Fibroblast of mammary gland (primary cell): Measurements from ENCODE around the gene ALKBH3.

ENCODE experiments used
- DNase-seq: peaks from one replicate; pipeline ENCODE4 v3.0.0-alpha.2; 2010; ENCODE audit warnings: low read depth
- H3K4me3 ChIP-seq: 2 replicates; pipeline ENCODE4 v1.5.1; 2011; ENCODE audit warnings: low read depth, mild to moderate bottlenecking, low read length, moderate library complexity; ENCODE audit not compliant: control insufficient read depth
- TF ChIP-seq, protein P1 (sequence below): conservative IDR thresholded peaks from 2 replicates; pipeline ENCODE4 v1.5.1; 2011; ENCODE audit warnings: low read depth, low read length, inconsistent platforms; ENCODE audit not compliant: control insufficient read depth, insufficient read depth

Gene ALKBH3

DNA sequence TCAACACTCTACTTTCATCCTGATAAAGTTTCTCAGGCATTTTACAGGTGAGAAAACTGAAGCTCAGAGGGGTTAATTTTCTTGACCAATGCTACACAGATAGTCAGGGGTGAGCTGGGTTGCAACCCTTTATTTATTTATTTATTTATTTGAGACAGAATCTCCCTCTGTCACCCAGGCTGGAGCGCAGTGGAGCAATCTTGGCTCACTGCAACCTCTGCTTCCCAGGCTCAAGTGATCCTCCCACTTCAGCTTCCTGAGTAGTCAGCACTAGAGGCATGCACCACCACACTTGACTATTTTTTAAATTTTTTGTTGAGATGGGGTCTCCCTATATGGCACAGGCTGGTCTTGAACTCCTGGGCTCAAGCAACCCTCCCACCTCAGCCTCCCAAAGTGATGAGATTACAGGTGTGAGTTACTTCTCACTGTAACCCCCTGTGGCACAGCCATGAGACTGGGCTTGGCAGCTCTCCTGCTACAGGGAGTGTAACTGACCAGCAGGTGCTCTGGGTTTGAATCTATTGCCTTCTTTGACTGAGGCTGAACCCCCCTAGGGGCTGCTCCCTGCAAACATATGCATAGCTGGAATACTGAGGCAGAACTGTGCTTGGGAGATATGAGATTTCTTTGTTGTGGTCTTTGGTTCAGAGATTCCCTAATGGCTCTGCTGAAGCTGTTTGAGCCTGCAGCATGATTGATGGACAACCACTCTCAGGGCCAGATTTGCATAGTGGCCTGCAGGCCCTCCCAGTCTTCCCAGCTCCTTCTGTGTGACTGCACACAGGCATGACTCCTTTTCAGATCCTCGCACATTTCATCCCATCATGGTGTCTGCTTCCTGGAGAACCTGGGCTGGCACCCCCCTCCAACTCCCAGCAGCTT is 68.0 kb downstream of the ALKBH3 start:
- TF ChIP-seq, protein P1, sequence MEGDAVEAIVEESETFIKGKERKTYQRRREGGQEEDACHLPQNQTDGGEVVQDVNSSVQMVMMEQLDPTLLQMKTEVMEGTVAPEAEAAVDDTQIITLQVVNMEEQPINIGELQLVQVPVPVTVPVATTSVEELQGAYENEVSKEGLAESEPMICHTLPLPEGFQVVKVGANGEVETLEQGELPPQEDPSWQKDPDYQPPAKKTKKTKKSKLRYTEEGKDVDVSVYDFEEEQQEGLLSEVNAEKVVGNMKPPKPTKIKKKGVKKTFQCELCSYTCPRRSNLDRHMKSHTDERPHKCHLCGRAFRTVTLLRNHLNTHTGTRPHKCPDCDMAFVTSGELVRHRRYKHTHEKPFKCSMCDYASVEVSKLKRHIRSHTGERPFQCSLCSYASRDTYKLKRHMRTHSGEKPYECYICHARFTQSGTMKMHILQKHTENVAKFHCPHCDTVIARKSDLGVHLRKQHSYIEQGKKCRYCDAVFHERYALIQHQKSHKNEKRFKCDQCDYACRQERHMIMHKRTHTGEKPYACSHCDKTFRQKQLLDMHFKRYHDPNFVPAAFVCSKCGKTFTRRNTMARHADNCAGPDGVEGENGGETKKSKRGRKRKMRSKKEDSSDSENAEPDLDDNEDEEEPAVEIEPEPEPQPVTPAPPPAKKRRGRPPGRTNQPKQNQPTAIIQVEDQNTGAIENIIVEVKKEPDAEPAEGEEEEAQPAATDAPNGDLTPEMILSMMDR = no peak

DNA sequence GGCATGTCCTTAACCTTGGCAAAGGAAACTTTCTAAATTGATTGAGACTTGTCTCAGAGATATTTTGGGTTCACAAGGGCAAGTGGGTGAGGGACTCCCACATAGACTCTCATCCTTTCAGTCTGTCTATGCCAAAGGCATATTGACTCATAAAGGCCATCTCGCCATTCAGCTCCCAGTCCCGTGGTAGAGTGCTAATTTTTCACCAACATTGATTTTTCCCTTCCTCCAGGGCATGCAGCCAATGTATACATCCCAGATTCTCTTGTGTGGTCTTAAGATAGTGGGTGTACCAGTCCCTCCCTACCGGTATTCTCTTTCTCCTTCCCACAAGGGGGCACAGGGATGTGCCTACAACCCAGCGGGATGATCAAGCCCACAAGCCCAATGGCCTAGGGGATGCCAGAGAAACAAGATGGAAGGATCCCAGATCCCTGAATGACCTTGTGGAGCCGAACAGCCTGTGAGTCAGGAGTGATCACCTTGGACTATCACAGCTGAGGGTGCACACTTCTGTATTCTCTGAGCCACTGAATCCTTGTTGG is 69.8 kb downstream of the ALKBH3 start:
- no peak for DNase-seq
- H3K4me3 ChIP-seq = no peak overlapping the region
- TF ChIP-seq, protein P1 = no peak

More for the DNA sequence above, 68.0 kb downstream of the ALKBH3 start:
- no peak overlapping the region for H3K4me3 ChIP-seq
- DNase-seq = no peak

DNA sequence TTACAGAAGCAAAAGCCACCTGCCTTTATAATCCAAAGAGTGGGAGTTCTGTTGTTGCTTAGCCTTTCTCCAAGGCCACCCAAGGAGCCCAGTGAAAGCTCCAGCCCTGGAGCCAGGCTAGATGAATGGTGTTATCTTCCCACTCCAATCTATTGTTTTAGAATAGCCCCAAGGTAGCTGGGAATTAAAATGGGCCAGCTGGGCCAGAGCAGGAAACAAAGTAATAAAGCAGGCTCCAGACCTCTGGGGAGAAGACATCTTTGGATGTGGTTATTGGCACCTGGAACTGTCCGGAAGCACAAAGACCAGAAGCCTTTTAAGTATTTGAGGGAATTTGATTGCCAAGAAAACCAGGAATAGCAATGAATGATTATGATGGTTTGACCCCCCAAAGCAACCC is 70.6 kb downstream of the ALKBH3 start:
- no peak for DNase-seq

DNA sequence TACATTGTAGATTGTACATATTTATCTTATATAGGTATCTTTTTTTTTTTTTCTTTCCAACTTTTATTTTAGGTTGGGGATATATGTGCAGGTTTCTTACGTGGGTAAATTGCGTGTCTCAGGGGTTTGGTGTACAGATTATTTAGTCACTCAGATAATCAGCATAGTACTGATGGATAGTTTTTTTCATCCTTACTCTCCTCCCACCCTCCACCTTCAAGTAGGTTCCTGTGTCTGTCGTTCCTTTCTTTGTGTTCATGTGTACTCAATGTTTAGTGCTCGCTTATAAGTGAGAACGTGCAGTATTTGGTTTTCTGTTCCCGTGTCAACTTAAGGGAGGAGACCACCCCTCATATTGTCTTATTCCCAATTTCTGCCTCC is 71.4 kb downstream of the ALKBH3 start:
- DNase-seq = no peak
- TF ChIP-seq, protein P1 = no peak
- H3K4me3 ChIP-seq = no peak overlapping the region

More for the DNA sequence above, 70.6 kb downstream of the ALKBH3 start:
- TF ChIP-seq, protein P1 = no peak
- no peak overlapping the region for H3K4me3 ChIP-seq

DNA sequence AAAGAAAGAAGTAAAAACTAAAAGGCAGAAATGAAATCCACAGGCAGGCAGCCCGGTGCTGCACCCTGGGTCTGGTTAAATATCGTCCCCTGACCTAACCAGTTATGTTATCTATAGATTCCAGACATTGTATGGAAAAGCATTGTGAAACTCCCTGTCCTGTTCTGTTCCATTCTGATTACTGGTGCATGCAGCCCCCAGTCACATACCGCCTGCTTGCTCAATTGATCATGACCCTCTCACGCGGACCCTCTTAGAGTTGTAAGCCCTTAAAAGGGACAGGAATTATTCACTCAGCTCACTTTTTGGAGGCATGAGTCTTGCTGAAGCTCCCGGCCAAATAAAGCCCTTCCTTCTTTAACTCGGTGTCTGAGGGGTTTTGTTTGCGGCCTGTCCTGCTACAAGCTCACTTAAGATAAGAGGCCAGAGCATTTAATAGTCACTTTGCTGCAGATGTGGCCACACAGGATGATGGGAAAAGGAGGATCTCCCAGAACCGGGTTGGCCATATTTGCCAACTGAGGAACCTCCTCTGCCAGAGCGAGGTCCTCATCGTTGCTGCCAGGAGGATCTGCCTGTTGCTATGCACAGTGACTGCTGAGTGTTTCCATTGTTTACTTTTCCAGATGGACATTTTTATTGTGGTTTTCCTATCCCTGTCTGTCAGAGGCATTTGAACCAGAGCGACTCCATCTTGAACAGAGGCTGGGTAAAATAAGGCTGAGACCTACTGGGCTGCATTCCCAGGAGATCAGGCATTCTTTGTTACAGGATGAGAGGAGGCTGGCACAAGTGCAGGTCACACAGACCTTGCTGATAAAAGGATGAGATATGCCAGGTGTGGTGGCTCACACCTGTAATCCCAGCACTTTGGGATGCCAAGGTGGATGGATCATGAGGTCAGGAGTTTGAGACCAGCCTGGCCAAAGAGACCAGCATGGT is 72.0 kb downstream of the ALKBH3 start:
- H3K4me3 ChIP-seq = no peak overlapping the region
- TF ChIP-seq, protein P1 = no peak
- no peak for DNase-seq

DNA sequence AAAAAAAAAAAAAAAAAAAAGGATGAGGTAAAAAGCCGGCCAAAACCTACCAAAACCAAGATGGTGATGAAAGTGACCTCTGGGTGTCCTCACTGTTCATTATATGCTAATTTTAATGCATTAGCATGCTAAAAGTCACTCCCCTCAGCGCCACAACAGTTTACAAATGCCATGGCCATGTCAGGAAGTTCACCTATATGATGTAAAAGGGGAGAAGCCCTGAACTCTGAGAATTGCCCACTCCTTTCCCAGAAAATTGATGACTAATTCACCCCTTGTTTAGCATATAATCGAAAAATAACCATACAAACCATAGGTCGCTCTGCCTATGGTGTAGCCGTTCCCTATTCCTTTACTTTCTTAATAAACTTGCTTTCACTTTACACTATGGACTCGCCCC is 72.9 kb downstream of the ALKBH3 start:
- TF ChIP-seq, protein P1 = no peak
- DNase-seq = no peak

More for the DNA sequence above, 72.9 kb downstream of the ALKBH3 start:
- H3K4me3 ChIP-seq = no peak overlapping the region
